ENCODE measurements around the gene MEIOB.

DNA sequence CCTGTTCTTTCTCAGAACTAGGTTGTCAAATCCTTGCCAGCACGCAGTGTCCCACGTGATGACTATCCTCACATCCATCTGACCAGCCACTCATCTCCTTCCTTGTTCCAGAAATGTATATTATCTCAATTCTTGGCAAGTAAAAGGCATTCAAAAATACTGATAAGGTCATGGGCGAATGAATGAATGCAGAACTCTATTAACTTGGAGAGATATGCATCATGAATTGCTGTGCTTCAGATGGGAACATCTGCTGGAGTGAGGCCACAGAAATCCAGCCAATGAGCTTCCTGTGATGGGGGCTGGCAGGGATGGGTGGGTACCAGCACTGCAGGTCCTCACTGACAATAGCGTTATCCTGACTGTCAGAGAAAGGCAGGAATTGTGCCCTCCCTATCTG lies 26.0 kb downstream of the MEIOB start:
- TF ChIP-seq, protein P1, sequence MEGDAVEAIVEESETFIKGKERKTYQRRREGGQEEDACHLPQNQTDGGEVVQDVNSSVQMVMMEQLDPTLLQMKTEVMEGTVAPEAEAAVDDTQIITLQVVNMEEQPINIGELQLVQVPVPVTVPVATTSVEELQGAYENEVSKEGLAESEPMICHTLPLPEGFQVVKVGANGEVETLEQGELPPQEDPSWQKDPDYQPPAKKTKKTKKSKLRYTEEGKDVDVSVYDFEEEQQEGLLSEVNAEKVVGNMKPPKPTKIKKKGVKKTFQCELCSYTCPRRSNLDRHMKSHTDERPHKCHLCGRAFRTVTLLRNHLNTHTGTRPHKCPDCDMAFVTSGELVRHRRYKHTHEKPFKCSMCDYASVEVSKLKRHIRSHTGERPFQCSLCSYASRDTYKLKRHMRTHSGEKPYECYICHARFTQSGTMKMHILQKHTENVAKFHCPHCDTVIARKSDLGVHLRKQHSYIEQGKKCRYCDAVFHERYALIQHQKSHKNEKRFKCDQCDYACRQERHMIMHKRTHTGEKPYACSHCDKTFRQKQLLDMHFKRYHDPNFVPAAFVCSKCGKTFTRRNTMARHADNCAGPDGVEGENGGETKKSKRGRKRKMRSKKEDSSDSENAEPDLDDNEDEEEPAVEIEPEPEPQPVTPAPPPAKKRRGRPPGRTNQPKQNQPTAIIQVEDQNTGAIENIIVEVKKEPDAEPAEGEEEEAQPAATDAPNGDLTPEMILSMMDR (tag by site-specific recombination; IDR thresholded peaks at IDR 0.05), result no peak
- TF ChIP-seq ZFP3 (tag by site-specific recombination; IDR thresholded peaks at IDR 0.05; ENCODE audit: low read depth) (no peak), SP3 (tag by site-specific recombination; IDR thresholded peaks at IDR 0.05) (no peak), ZNF211 (tag by site-specific recombination; IDR thresholded peaks at IDR 0.05; ENCODE audit: low read depth) (no peak), ZBTB20 (tag by site-specific recombination; IDR thresholded peaks at IDR 0.05) (no peak), ZNF596 (tag by site-specific recombination; IDR thresholded peaks at IDR 0.05) (no peak), ZNF391 (tag by site-specific recombination; IDR thresholded peaks at IDR 0.05; ENCODE audit: borderline replicate concordance, low read depth) (no peak), ZNF747 (tag by site-specific recombination; IDR thresholded peaks at IDR 0.05) (no peak), TRIM28 (IDR thresholded peaks at IDR 0.05; ENCODE audit: borderline replicate concordance, low read length) (no peak), ZNF10 (tag by site-specific recombination; IDR thresholded peaks at IDR 0.05) (no peak), ZNF776 (tag by site-specific recombination; IDR thresholded peaks at IDR 0.05; ENCODE audit: borderline replicate concordance) (no peak)
- TF ChIP-seq, protein P2, sequence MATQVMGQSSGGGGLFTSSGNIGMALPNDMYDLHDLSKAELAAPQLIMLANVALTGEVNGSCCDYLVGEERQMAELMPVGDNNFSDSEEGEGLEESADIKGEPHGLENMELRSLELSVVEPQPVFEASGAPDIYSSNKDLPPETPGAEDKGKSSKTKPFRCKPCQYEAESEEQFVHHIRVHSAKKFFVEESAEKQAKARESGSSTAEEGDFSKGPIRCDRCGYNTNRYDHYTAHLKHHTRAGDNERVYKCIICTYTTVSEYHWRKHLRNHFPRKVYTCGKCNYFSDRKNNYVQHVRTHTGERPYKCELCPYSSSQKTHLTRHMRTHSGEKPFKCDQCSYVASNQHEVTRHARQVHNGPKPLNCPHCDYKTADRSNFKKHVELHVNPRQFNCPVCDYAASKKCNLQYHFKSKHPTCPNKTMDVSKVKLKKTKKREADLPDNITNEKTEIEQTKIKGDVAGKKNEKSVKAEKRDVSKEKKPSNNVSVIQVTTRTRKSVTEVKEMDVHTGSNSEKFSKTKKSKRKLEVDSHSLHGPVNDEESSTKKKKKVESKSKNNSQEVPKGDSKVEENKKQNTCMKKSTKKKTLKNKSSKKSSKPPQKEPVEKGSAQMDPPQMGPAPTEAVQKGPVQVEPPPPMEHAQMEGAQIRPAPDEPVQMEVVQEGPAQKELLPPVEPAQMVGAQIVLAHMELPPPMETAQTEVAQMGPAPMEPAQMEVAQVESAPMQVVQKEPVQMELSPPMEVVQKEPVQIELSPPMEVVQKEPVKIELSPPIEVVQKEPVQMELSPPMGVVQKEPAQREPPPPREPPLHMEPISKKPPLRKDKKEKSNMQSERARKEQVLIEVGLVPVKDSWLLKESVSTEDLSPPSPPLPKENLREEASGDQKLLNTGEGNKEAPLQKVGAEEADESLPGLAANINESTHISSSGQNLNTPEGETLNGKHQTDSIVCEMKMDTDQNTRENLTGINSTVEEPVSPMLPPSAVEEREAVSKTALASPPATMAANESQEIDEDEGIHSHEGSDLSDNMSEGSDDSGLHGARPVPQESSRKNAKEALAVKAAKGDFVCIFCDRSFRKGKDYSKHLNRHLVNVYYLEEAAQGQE (tag by site-specific recombination; IDR thresholded peaks at IDR 0.05), result no peak
